HEK293 (cell line): ENCODE results near the gene IL10RA.

Source experiments
- CTCF ChIA-PET: fragments of 350-600 bp; formaldehyde crosslinking; extraction: SDS; loops from one replicate; lab custom pipeline; 2021; ENCODE audit warnings: antibody characterized with exemption; lab: Yijun Ruan, JAX
- POLR2A ChIA-PET: fragments of 300-600 bp; formaldehyde crosslinking; extraction: SDS; loops from one replicate; lab custom pipeline; 2020; ENCODE audit warnings: antibody characterized with exemption, inconsistent platforms; lab: Yijun Ruan, JAX
- H3K27ac ChIP-seq: fragments of 200-500 bp; sonication (Bioruptor generic); 2 replicates; pipeline ENCODE4 v1.5.1; 2014; ENCODE audit warnings: low read depth, low read length, control low read depth, inconsistent platforms; ENCODE audit errors: extremely low read depth
- H3K36me3 ChIP-seq, 2 experiments: fragments of 200-500 bp in 1 of 2; sonication (Bioruptor generic) in 1 of 2; 1 replicate in 1 of 2; 2 replicates in 1 of 2; pipeline ENCODE4 v1.5.1; 2014 to 2017; ENCODE audit warnings: inconsistent platforms in 2 of 2, low read length in 2 of 2; ENCODE audit not compliant: control insufficient read depth in 2 of 2, insufficient read depth in 1 of 2
- H3K4me1 ChIP-seq: fragments of 200-500 bp; sonication (Bioruptor generic); 2 replicates; pipeline ENCODE4 v1.5.1; 2014; ENCODE audit warnings: mild to moderate bottlenecking, low read length, inconsistent platforms; ENCODE audit not compliant: control insufficient read depth, insufficient read depth
- H3K4me3 ChIP-seq: 2 replicates; pipeline ENCODE4 v1.5.1; 2011; ENCODE audit warnings: low read depth, mild to moderate bottlenecking, control low read depth, low read length, moderate library complexity
- H3K9me3 ChIP-seq: fragments of 200-500 bp; sonication (Bioruptor generic); 2 replicates; pipeline ENCODE4 v1.5.1; 2014; ENCODE audit warnings: low read depth, low read length, inconsistent platforms; ENCODE audit not compliant: control insufficient read depth, insufficient read depth
- HOXA7 ChIP-seq: sonication (generic); formaldehyde crosslinking; IDR thresholded peaks from 2 replicates; pipeline ENCODE4 v1.8.1; 2022; ENCODE audit warnings: missing genetic modification reagents, borderline replicate concordance
- KLF16 ChIP-seq: fragments of 450-650 bp; formaldehyde crosslinking; IDR thresholded peaks from 2 replicates; pipeline ENCODE4 v1.5.1; 2017; ENCODE audit warnings: missing biosample characterization, missing genetic modification characterization
- MEIS1 ChIP-seq: sonication (generic); formaldehyde crosslinking; IDR thresholded peaks from 2 replicates; pipeline ENCODE4 v1.8.1; 2022; ENCODE audit warnings: missing genetic modification reagents, mild to moderate bottlenecking, borderline replicate concordance
- ZBTB21 ChIP-seq: fragments of 450-650 bp; formaldehyde crosslinking; IDR thresholded peaks from 2 replicates; pipeline ENCODE4 v1.5.1; 2017; ENCODE audit warnings: missing biosample characterization, missing genetic modification characterization
- ZFP41 ChIP-seq: fragments of 450-650 bp; formaldehyde crosslinking; IDR thresholded peaks from 2 replicates; pipeline ENCODE4 v1.5.1; 2016; ENCODE audit warnings: missing biosample characterization, missing genetic modification characterization, borderline replicate concordance
- ZNF184 ChIP-seq: fragments of 450-650 bp; IDR thresholded peaks from 2 replicates; pipeline ENCODE4 v1.5.1; 2018; ENCODE audit warnings: missing biosample characterization, mild to moderate bottlenecking, missing genetic modification characterization
- ZNF274 ChIP-seq, 2 experiments: fragments of 200-500 bp in 1 of 2; fragments of 450-650 bp in 1 of 2; sonication (Bioruptor generic) in 1 of 2; formaldehyde crosslinking in 1 of 2; IDR thresholded peaks; 2 replicates each; pipeline versions ENCODE4 v1.5.1 to v1.6.1; 2014 to 2016; ENCODE audit warnings: borderline replicate concordance in 1 of 2, inconsistent platforms in 1 of 2, low read length in 1 of 2, missing biosample characterization in 1 of 2, missing genetic modification characterization in 1 of 2
- ZNF292 ChIP-seq: fragments of 450-650 bp; formaldehyde crosslinking; IDR thresholded peaks from 2 replicates; pipeline ENCODE4 v1.5.1; 2016; ENCODE audit warnings: low read depth, missing biosample characterization, missing genetic modification characterization, borderline replicate concordance
- ZNF514 ChIP-seq: fragments of 450-650 bp; formaldehyde crosslinking; IDR thresholded peaks from 2 replicates; pipeline ENCODE4 v1.5.1; 2016; ENCODE audit warnings: missing biosample characterization, missing genetic modification characterization
- ZNF558 ChIP-seq: fragments of 450-650 bp; formaldehyde crosslinking; IDR thresholded peaks from 2 replicates; pipeline ENCODE4 v1.5.1; 2016; ENCODE audit warnings: missing biosample characterization, missing genetic modification characterization
- ZNF571 ChIP-seq: fragments of 450-650 bp; formaldehyde crosslinking; IDR thresholded peaks from 2 replicates; pipeline ENCODE4 v1.5.0; 2017; ENCODE audit warnings: missing biosample characterization, missing genetic modification characterization
- ZNF596 ChIP-seq: fragments of 450-650 bp; IDR thresholded peaks from 2 replicates; pipeline ENCODE4 v1.5.0; 2018; ENCODE audit warnings: missing biosample characterization, mild to moderate bottlenecking, missing genetic modification characterization, moderate library complexity
- ZNF621 ChIP-seq: fragments of 450-650 bp; formaldehyde crosslinking; IDR thresholded peaks from 2 replicates; pipeline ENCODE4 v1.5.1; 2017; ENCODE audit warnings: missing biosample characterization, missing genetic modification characterization
- ZNF626 ChIP-seq: fragments of 450-650 bp; sonication (Bioruptor Pico); formaldehyde crosslinking; IDR thresholded peaks from 2 replicates; pipeline ENCODE4 v1.5.1; 2018; ENCODE audit warnings: missing biosample characterization, missing genetic modification characterization, inconsistent platforms
- ZNF670 ChIP-seq: fragments of 450-650 bp; formaldehyde crosslinking; IDR thresholded peaks from 2 replicates; pipeline ENCODE4 v1.5.1; 2016; ENCODE audit warnings: missing biosample characterization, missing genetic modification characterization, low read depth
- ZNF785 ChIP-seq: fragments of 450-650 bp; formaldehyde crosslinking; IDR thresholded peaks from 2 replicates; pipeline ENCODE4 v1.5.1; 2016; ENCODE audit warnings: missing biosample characterization, missing genetic modification characterization
- ZNF792 ChIP-seq: fragments of 450-650 bp; formaldehyde crosslinking; IDR thresholded peaks from 2 replicates; pipeline ENCODE4 v1.5.1; 2016; ENCODE audit warnings: missing biosample characterization, missing genetic modification characterization
- ZNF830 ChIP-seq: fragments of 450-650 bp; IDR thresholded peaks from 2 replicates; pipeline ENCODE4 v1.5.0; 2018; ENCODE audit warnings: missing biosample characterization, missing genetic modification characterization, low read depth, mild to moderate bottlenecking, moderate library complexity
- ZSCAN16 ChIP-seq: fragments of 450-650 bp; formaldehyde crosslinking; IDR thresholded peaks from 2 replicates; pipeline ENCODE4 v1.5.1; 2016; ENCODE audit warnings: missing biosample characterization, missing genetic modification characterization
- TF ChIP-seq, protein P1 (sequence below): fragments of 450-650 bp; formaldehyde crosslinking; IDR thresholded peaks from 2 replicates; pipeline ENCODE4 v1.5.1; 2016; ENCODE audit warnings: missing biosample characterization, missing genetic modification characterization
- TF ChIP-seq, protein P2 (sequence below): fragments of 450-650 bp; formaldehyde crosslinking; IDR thresholded peaks from 2 replicates; pipeline ENCODE4 v1.5.1; 2016; ENCODE audit warnings: missing biosample characterization, missing genetic modification characterization
- TF ChIP-seq, protein P3 (sequence below): fragments of 450-650 bp; formaldehyde crosslinking; IDR thresholded peaks from 2 replicates; pipeline ENCODE4 v1.5.1; 2017; ENCODE audit warnings: missing biosample characterization, missing genetic modification characterization
- TF ChIP-seq, protein P4 (sequence below): fragments of 450-650 bp; formaldehyde crosslinking; IDR thresholded peaks from 2 replicates; pipeline ENCODE4 v1.5.1; 2016; ENCODE audit warnings: missing biosample characterization, missing genetic modification characterization
- TF ChIP-seq, protein P5 (sequence below): fragments of 450-650 bp; formaldehyde crosslinking; IDR thresholded peaks from 2 replicates; pipeline ENCODE4 v1.5.1; 2016; ENCODE audit warnings: missing biosample characterization, missing genetic modification characterization
- TF ChIP-seq, protein P6 (sequence below): fragments of 450-650 bp; formaldehyde crosslinking; IDR thresholded peaks from 2 replicates; pipeline ENCODE4; 2016; ENCODE audit warnings: missing biosample characterization, missing genetic modification characterization

The IL10RA gene

DNA sequence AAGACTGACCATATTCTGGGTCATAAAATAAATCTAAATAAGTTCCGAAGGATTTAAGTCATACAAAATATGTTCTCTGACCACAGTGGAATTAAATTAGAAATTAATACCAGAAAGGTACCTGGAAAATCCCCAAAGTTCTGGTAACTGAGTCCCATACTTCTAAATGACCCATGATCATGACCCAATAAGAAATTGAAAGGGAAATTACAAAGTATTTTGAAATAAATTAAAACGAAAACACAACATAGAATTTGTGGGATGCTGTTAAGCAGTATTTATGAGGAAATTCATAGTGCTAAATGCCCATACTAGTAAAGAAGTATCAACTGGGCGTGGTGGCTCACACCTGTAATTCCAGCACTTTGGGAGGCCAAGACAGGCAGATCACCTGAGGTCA is 23.4 kb upstream of the IL10RA start:
- H3K9me3 ChIP-seq: no peaks in the 10 kb centered on the region
- no peaks in the 10 kb centered on the region for H3K4me1 ChIP-seq
- POLR2A ChIA-PET: no interaction called here
- TF ChIP-seq, protein P1, sequence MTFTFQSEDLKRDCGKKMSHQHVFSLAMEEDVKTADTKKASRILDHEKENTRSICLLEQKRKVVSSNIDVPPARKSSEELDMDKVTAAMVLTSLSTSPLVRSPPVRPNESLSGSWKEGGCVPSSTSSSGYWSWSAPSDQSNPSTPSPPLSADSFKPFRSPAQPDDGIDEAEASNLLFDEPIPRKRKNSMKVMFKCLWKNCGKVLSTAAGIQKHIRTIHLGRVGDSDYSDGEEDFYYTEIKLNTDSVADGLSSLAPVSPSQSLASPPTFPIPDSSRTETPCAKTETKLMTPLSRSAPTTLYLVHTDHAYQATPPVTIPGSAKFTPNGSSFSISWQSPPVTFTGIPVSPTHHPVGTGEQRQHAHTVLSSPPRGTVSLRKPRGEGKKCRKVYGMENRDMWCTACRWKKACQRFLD (tag by site-specific recombination): no peak
- TF ChIP-seq ZNF514: no peak
- no peak for TF ChIP-seq MEIS1 (CRISPR knock-in tag)
- no peak for TF ChIP-seq ZNF792 (tag by site-specific recombination)
- no peak for TF ChIP-seq ZFP41
- TF ChIP-seq, protein P2, sequence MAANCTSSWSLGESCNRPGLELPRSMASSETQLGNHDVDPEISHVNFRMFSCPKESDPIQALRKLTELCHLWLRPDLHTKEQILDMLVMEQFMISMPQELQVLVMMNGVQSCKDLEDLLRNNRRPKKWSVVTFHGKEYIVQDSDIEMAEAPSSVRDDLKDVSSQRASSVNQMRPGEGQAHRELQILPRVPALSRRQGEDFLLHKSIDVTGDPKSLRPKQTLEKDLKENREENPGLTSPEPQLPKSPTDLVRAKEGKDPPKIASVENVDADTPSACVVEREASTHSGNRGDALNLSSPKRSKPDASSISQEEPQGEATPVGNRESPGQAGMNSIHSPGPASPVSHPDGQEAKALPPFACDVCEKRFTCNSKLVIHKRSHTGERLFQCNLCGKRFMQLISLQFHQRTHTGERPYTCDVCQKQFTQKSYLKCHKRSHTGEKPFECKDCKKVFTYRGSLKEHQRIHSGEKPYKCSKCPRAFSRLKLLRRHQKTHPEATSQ (tag by site-specific recombination): no peak
- TF ChIP-seq ZNF596 (tag by site-specific recombination): no peak
- TF ChIP-seq ZNF670 (tag by site-specific recombination): no peak
- TF ChIP-seq ZSCAN16 (tag by site-specific recombination): no peak
- TF ChIP-seq, protein P3, sequence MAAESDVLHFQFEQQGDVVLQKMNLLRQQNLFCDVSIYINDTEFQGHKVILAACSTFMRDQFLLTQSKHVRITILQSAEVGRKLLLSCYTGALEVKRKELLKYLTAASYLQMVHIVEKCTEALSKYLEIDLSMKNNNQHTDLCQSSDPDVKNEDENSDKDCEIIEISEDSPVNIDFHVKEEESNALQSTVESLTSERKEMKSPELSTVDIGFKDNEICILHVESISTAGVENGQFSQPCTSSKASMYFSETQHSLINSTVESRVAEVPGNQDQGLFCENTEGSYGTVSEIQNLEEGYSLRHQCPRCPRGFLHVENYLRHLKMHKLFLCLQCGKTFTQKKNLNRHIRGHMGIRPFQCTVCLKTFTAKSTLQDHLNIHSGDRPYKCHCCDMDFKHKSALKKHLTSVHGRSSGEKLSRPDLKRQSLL: no peak
- CTCF ChIA-PET: interaction anchor here (0.6 to 2.6 kb wide), 3 partner anchors 12 to 506 kb away, joined by 4 to 6 read pairs (median 5); no protein-coding TSS in a partner anchor
- no peak overlapping the region for H3K27ac ChIP-seq
- H3K36me3 ChIP-seq: no peaks in the 10 kb centered on the region
- no peak overlapping the region for H3K4me3 ChIP-seq

DNA sequence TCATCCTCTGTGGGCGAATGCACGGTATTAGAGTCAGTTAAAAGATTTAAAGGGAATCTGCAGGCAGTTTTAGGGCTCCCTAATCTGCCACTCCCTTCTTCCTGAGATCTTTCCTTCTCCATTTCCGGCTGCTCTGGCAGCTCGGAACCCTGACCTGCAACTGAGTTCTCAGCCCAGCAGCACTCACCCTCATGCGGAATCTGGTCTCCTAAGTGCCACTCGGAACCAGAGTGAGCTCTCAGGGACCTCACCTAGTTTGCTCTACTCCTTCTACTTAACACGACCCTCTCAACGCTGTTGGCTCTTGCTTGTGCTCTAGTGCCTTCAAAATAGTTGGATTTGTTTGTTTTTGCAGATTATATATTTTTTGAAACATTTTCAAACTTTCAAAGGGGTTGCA is 19.3 kb upstream of the IL10RA start:
- Histone ChIP-seq H3K4me3 (no peak overlapping the region), H3K9me3 (no peaks in the 10 kb centered on the region), H3K36me3 (no peaks in the 10 kb centered on the region), H3K4me1 (no peaks in the 10 kb centered on the region), H3K27ac (no peak overlapping the region)
- TF ChIP-seq, protein P4, sequence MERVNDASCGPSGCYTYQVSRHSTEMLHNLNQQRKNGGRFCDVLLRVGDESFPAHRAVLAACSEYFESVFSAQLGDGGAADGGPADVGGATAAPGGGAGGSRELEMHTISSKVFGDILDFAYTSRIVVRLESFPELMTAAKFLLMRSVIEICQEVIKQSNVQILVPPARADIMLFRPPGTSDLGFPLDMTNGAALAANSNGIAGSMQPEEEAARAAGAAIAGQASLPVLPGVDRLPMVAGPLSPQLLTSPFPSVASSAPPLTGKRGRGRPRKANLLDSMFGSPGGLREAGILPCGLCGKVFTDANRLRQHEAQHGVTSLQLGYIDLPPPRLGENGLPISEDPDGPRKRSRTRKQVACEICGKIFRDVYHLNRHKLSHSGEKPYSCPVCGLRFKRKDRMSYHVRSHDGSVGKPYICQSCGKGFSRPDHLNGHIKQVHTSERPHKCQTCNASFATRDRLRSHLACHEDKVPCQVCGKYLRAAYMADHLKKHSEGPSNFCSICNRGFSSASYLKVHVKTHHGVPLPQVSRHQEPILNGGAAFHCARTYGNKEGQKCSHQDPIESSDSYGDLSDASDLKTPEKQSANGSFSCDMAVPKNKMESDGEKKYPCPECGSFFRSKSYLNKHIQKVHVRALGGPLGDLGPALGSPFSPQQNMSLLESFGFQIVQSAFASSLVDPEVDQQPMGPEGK: no peak
- no peak for TF ChIP-seq ZNF274 (IDR thresholded peaks at IDR 0.05; ENCODE audit: low read length)
- TF ChIP-seq ZNF274 (tag by site-specific recombination; IDR thresholded peaks at IDR 0.05; ENCODE audit: borderline replicate concordance): no peak
- TF ChIP-seq ZNF785 (tag by site-specific recombination): no peak
- no peak for TF ChIP-seq HOXA7 (CRISPR knock-in tag)
- no peak for TF ChIP-seq KLF16 (tag by site-specific recombination)
- no peak for TF ChIP-seq ZNF558 (tag by site-specific recombination)
- TF ChIP-seq ZNF184 (tag by site-specific recombination): no peak
- TF ChIP-seq, protein P5, sequence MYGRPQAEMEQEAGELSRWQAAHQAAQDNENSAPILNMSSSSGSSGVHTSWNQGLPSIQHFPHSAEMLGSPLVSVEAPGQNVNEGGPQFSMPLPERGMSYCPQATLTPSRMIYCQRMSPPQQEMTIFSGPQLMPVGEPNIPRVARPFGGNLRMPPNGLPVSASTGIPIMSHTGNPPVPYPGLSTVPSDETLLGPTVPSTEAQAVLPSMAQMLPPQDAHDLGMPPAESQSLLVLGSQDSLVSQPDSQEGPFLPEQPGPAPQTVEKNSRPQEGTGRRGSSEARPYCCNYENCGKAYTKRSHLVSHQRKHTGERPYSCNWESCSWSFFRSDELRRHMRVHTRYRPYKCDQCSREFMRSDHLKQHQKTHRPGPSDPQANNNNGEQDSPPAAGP (tag by site-specific recombination): no peak
- TF ChIP-seq ZNF571: no peak
- TF ChIP-seq, protein P6, sequence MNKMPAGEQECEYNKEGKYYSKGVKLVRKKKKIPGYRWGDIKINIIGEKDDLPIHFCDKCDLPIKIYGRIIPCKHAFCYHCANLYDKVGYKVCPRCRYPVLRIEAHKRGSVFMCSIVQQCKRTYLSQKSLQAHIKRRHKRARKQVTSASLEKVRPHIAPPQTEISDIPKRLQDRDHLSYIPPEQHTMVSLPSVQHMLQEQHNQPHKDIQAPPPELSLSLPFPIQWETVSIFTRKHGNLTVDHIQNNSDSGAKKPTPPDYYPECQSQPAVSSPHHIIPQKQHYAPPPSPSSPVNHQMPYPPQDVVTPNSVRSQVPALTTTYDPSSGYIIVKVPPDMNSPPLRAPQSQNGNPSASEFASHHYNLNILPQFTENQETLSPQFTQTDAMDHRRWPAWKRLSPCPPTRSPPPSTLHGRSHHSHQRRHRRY (tag by site-specific recombination): no peak
- TF ChIP-seq ZNF621 (tag by site-specific recombination): no peak
- TF ChIP-seq ZNF626 (tag by site-specific recombination): no peak
- TF ChIP-seq ZNF830: no peak
- no peak for TF ChIP-seq ZBTB21 (tag by site-specific recombination)
- TF ChIP-seq ZNF292 (tag by site-specific recombination): no peak
- CTCF ChIA-PET: interaction anchor here (0.9 kb wide), 1 partner anchor 144 kb away, joined by 4 read pairs; no protein-coding TSS in a partner anchor
- POLR2A ChIA-PET: no interaction called here
